MM.1S (cell line): ENCODE data around the gene CHFR.

ENCODE experiments used
- CTCF ChIP-seq: fragments of 300-600 bp; sonication (generic); IDR thresholded peaks from 2 replicates; pipeline ENCODE4 v1.5.1; 2016; ENCODE audit warnings: antibody characterized with exemption, low read length, mixed read lengths
- EZH2phosphoT487 ChIP-seq: fragments of 300-600 bp; sonication (generic); IDR thresholded peaks from 2 replicates; pipeline ENCODE4 v1.6.1; 2018; ENCODE audit warnings: antibody characterized with exemption, low read length

- TF ChIP-seq CTCF (no peak), EZH2phosphoT487 (no peak)
Observed at GRCh38 chr12:132925597-132926414, 38.4 kb upstream of the CHFR start.
